ENCODE data around the gene JHY.

GRCh38 chr11:122995526-122995925, 113.0 kb downstream of the JHY start:
- no peak for TF ChIP-seq CTCF (IDR thresholded peaks at IDR 0.05; ENCODE audit: low read depth, low read length, missing input control)
- TF ChIP-seq JUND (IDR thresholded peaks at IDR 0.05), result no peak
- TF ChIP-seq EGR1 (IDR thresholded peaks at IDR 0.05; ENCODE audit: low read depth in 2 of 2), result no peak
- TF ChIP-seq ATF3 (IDR thresholded peaks at IDR 0.05), result no peak
- no peak for TF ChIP-seq ZBTB33 (IDR thresholded peaks at IDR 0.05)
- no peak for TF ChIP-seq TAF1 (conservative IDR thresholded peaks at IDR 0.05)
- no peak for TF ChIP-seq MAX (IDR thresholded peaks at IDR 0.05)
- TF ChIP-seq RAD21 (IDR thresholded peaks at IDR 0.05), result no peak
- no peak for TF ChIP-seq REST (IDR thresholded peaks at IDR 0.05)
- TF ChIP-seq SP1 (IDR thresholded peaks at IDR 0.05), result no peak
- TF ChIP-seq GABPA (IDR thresholded peaks at IDR 0.05 in 1 of 2, conservative IDR thresholded peaks at IDR 0.05 in 1 of 2), result no peak
